Activated naive CD4-positive, alpha-beta T cell treated with Interleukin-2 at 50 U/mL for 16 hours (primary cell): Measurements from ENCODE around the gene BEND4.
A peak's percentile ranks its signal among the peaks of the same experiment; 100 is the strongest.
"Not testable (repeated sequence)": the region's sequence is repeated elsewhere in the genome, so short reads cannot be mapped to it uniquely, and the experiment has no call there.

Experiments used
- DNase-seq: peaks from one replicate; pipeline ENCODE4 v3.0.0-alpha.2; 2020

Gene BEND4

GRCh38 chr4:42152507-42153504, at the start of gene BEND4:
Gene BEND4, minus strand, starts transcription at chr4:42152655. Its CDS starts 512 bp downstream, at chr4:42152143.
- no peak for DNase-seq

GRCh38 chr4:42197341-42197740, 44.9 kb upstream of the BEND4 start:
- DNase-seq = no peak

- no peak for DNase-seq
These were observed 20.5 kb upstream of the BEND4 start for GRCh38 chr4:42172921-42173320.

- no peak for DNase-seq
These were observed 19.8 kb upstream of the BEND4 start for GRCh38 chr4:42172128-42172790.

- DNase-seq = no peak
These were observed 15.3 kb upstream of the BEND4 start for GRCh38 chr4:42167709-42168108.

GRCh38 chr4:42166186-42166585, 13.7 kb upstream of the BEND4 start:
- not testable (repeated sequence) for DNase-seq

GRCh38 chr4:42159271-42160001, 7.0 kb upstream of the BEND4 start:
- no peak for DNase-seq

- peak; percentile 17 for DNase-seq
These were observed 618 bp downstream of the BEND4 start for GRCh38 chr4:42151568-42152506.

GRCh38 chr4:42150653-42151567, 1.5 kb downstream of the BEND4 start:
- no peak for DNase-seq

GRCh38 chr4:42149004-42149403, 3.5 kb downstream of the BEND4 start:
- DNase-seq = no peak

GRCh38 chr4:42148425-42148824, 4.0 kb downstream of the BEND4 start:
- no peak for DNase-seq

- DNase-seq = no peak
These were observed 8.4 kb downstream of the BEND4 start for GRCh38 chr4:42144028-42144427.

- DNase-seq = no peak
These were observed 9.9 kb downstream of the BEND4 start for GRCh38 chr4:42142591-42142990.

GRCh38 chr4:42136371-42136770, 16.1 kb downstream of the BEND4 start:
- DNase-seq = no peak

- DNase-seq = no peak
These were observed 19.4 kb downstream of the BEND4 start for GRCh38 chr4:42133006-42133405.

GRCh38 chr4:42132099-42132498, 20.4 kb downstream of the BEND4 start:
- no peak for DNase-seq

GRCh38 chr4:42123071-42123644, 29.3 kb downstream of the BEND4 start:
- DNase-seq = no peak

GRCh38 chr4:42122237-42122636, 30.2 kb downstream of the BEND4 start:
- DNase-seq = no peak

- no peak for DNase-seq
These were observed 32.6 kb downstream of the BEND4 start for GRCh38 chr4:42119886-42120285.

GRCh38 chr4:42112846-42113245, 39.6 kb downstream of the BEND4 start:
- DNase-seq = no peak

GRCh38 chr4:42104521-42104920, 47.9 kb downstream of the BEND4 start:
- DNase-seq = no peak
